ENCODE data around the gene STX1A. TPM values are rescaled to one million over a fixed set of nuclear protein-coding genes. Genes with fewer than 3 reads are reported as not detected.

The STX1A gene
- total and polyA plus RNA-seq, 2 of the 13 experiments (the other 11 are each of a cell fraction or from before 2014, with no cell fraction given) = 6.1 to 12.2 TPM

DNA sequence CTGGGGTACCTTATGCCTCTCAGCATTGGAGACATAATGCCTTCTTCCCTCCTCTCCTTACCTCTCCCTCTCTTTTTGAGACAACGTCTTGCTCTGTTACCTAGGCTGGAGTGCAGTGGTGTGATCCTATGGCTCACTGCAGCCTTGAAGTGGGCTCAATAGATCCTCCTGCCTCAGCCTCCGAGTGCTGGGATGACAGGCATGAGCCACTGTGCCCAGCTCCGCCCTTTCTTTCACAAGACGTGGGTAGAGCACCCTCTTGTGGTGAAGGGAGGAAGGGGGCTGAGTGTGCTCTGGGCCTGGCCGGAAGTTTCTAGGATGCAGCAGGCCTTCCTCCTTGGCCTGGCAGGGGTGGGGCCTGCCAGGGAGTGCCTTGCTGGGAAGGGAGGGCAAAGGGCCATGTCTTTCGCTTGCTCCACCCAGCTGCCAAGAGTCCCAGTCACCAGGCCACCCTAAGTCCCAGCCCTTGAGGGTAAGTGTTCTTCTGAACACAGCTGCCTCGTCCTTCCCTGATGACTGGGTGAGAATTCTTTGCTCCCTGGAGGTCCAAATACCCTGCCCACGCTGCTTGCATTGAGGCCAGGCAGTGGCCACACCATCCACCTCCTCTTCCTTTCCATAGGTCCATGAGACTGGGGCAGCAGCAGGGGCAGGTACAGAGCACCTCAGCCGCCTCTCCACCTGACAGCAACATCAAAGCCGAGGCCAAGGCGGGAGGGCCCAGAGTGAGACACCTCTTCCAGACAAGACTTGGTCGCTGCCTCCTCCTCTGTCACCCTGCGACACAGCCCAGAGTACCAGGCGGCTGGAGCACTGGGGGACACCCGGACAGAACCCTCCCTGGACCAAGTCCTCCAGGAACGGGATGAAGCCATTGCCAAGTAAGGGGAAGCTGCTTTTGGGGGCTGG is 15.4 kb upstream of the STX1A start (continued):
- TF ChIP-seq PRDM10 (CRISPR knock-in tag; IDR thresholded peaks at IDR 0.05; ENCODE audit: low read depth) (peak; percentile 51; the same call in 1 of the 2 replicates), ZNF432 (CRISPR knock-in tag; IDR thresholded peaks at IDR 0.05; ENCODE audit: borderline replicate concordance) (no peak), FOXA1 (IDR thresholded peaks at IDR 0.05) (no peak), FOXA1 (CRISPR knock-in tag; IDR thresholded peaks at IDR 0.05) (no peak), IRF2 (CRISPR knock-in tag; IDR thresholded peaks at IDR 0.05) (peak; percentile 69), HMG20B (CRISPR knock-in tag; conservative IDR thresholded peaks at IDR 0.05) (no peak; the same call in 1 of the 2 replicates), ELF3 (CRISPR knock-in tag; IDR thresholded peaks at IDR 0.05) (peak; percentile 77), CBFB (CRISPR knock-in tag; IDR thresholded peaks at IDR 0.05) (0 out of 2 replicates have a peak, but pooled peaks have one; percentile 27), SP140L (CRISPR knock-in tag; IDR thresholded peaks at IDR 0.05; ENCODE audit: borderline replicate concordance) (no peak), ZFP36L1 (CRISPR knock-in tag; IDR thresholded peaks at IDR 0.05) (no peak), ZNF124 (CRISPR knock-in tag; IDR thresholded peaks at IDR 0.05) (no peak), RCOR2 (CRISPR knock-in tag; IDR thresholded peaks at IDR 0.05) (peak; percentile 57; the same call in 1 of the 2 replicates), TBX3 (IDR thresholded peaks at IDR 0.05; ENCODE audit: borderline replicate concordance) (no peak), ZNF691 (CRISPR knock-in tag; IDR thresholded peaks at IDR 0.05; ENCODE audit: borderline replicate concordance, low read depth) (0 out of 2 replicates have a peak, but pooled peaks have one; percentile 30), ZNF281 (CRISPR knock-in tag; IDR thresholded peaks at IDR 0.05; ENCODE audit: borderline replicate concordance) (no peak), JUN (CRISPR knock-in tag; IDR thresholded peaks at IDR 0.05) (no peak), NR1H2 (CRISPR knock-in tag; IDR thresholded peaks at IDR 0.05; ENCODE audit: borderline replicate concordance, low read depth) (no peak)
- TF ChIP-seq, protein P1, sequence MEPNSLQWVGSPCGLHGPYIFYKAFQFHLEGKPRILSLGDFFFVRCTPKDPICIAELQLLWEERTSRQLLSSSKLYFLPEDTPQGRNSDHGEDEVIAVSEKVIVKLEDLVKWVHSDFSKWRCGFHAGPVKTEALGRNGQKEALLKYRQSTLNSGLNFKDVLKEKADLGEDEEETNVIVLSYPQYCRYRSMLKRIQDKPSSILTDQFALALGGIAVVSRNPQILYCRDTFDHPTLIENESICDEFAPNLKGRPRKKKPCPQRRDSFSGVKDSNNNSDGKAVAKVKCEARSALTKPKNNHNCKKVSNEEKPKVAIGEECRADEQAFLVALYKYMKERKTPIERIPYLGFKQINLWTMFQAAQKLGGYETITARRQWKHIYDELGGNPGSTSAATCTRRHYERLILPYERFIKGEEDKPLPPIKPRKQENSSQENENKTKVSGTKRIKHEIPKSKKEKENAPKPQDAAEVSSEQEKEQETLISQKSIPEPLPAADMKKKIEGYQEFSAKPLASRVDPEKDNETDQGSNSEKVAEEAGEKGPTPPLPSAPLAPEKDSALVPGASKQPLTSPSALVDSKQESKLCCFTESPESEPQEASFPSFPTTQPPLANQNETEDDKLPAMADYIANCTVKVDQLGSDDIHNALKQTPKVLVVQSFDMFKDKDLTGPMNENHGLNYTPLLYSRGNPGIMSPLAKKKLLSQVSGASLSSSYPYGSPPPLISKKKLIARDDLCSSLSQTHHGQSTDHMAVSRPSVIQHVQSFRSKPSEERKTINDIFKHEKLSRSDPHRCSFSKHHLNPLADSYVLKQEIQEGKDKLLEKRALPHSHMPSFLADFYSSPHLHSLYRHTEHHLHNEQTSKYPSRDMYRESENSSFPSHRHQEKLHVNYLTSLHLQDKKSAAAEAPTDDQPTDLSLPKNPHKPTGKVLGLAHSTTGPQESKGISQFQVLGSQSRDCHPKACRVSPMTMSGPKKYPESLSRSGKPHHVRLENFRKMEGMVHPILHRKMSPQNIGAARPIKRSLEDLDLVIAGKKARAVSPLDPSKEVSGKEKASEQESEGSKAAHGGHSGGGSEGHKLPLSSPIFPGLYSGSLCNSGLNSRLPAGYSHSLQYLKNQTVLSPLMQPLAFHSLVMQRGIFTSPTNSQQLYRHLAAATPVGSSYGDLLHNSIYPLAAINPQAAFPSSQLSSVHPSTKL (CRISPR knock-in tag; IDR thresholded peaks at IDR 0.05) = 0 out of 2 replicates have a peak, but pooled peaks have one; percentile 30
